DND-41 (cell line): ENCODE data around the gene ZRANB3.

Experiments used
- CTCF ChIP-seq: IDR thresholded peaks from 2 replicates; pipeline ENCODE4 v1.5.1; 2012; ENCODE audit warnings: borderline replicate concordance, low read length, moderate library complexity, mild to moderate bottlenecking; ENCODE audit not compliant: poor library complexity, severe bottlenecking; ENCODE audit errors: extremely low read depth
- EZH2 ChIP-seq: IDR thresholded peaks from 3 replicates; pipeline ENCODE4 v1.6.1; 2012; ENCODE audit warnings: borderline replicate concordance, low read depth, mild to moderate bottlenecking, moderate library complexity, low read length, inconsistent platforms; ENCODE audit not compliant: severe bottlenecking

GRCh38 chr2:135144343-135144742 lies 386.7 kb downstream of the ZRANB3 start:
- no peak for TF ChIP-seq CTCF
- no peak for TF ChIP-seq EZH2
